Stimulated activated CD8-positive, alpha-beta memory T cell treated with anti-CD3 and anti-CD28 coated beads, Interleukin-12 subunit alpha, Interleukin-12 subunit beta, amount 100 ng/mL, for 4 hours (primary cell): ENCODE measurements around the gene PKP1.

Experiments
- DNase-seq: peaks from one replicate; pipeline ENCODE4 v3.0.0-alpha.2; 2020; ENCODE audit warnings: low read depth

Gene PKP1

DNA sequence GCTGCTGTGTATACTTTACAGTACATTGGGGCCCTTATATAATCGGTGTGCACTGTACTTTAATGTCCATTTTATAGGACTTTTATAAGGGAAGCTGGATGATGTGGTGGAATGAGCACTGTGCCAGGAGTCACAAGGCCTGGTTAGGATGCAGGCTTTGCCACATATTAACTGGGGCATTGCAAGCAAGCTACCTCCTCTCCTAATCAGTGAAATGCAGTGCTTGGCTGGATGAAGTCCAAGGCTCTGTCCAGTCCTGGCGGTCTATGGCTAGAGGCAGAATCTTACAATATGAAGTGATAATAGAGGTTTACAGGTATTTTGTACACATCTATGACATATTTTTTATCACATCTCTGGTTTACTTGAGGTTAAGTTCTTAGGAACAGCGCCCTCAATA is 1.7 kb upstream of the PKP1 start:
- DNase-seq, result no peak

GRCh38 chr1:201282216-201282615 is 1.1 kb upstream of the PKP1 start:
- DNase-seq, result no peak

DNA sequence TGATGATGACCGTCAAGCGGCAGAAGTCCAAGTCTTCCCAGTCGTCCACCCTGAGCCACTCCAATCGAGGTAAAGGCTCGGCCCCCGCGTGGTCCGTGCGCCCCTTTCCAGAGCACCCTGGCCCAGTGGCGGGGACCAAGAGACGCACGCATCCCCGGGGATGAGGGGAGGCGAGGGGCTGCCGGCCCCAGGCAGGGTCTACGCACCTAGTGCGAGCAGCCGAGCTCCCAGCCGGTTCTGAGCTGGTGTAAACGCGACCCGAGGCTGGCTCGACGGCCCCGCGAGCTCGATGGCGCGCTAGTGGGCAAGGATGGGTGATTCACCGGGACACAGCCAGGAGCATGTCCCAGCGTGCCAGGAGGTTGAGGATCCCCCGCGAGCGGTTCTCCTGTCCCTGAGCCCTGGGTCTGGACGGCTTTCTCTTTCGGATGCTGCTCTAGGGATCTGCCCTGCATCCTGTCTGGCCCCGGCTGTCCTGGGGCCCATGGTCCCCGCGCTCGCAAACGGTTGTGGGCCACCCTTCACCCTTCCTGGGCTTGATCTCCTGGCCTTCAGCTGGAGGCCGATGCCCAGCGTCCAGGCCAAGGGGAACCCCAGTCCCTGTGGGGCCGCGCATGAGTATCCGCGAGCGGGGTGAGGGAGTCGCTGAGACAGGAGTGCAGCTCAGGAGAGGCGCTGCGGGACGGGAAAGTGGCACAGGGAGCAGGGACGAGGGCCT is 689 bp downstream of the PKP1 start:
- DNase-seq, result no peak

DNA sequence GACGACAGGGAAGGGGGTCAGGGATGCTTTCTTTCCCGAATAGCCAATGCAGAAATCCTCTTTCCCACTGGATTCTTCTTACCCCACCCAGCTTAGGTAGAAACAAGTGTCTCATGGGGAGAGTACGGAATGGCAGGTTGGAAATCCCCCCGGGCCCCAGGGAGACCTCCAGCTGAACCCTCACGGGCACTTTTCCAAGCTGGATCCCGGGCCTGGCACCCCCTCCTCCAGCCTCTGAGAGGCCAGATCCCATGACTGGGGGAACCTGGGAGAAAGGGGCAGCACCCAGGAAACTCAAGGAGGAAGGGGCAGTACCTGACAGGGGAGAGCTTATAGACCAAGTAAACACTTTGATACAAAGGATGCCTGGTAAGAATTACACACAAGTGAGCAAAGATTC is 1.3 kb downstream of the PKP1 start:
- DNase-seq, result no peak

DNA sequence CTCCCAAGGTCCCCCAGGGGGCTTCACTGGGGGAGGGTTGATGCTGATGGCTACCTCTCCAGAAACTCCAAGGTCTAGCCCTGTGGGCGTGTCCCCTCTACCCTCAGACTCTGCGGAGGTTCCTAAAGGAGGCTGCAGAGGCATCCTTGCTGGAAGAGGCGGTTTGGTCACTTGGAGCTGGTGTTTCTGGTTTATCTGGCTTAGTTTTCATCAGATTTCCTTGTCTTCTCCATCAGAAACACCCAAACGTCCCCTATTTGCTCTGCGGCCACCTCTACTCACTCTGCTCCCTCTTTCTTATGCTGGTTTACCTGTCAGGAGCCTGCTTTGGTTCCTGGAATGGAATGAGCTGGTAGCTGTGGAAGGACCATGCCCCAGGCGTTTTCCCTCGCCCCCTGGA is 2.5 kb downstream of the PKP1 start:
- no peak for DNase-seq

GRCh38 chr1:201286445-201286844 is 3.1 kb downstream of the PKP1 start:
- no peak for DNase-seq

GRCh38 chr1:201288007-201288406 is 4.7 kb downstream of the PKP1 start:
- no peak for DNase-seq

GRCh38 chr1:201288765-201289164 is 5.5 kb downstream of the PKP1 start:
- DNase-seq, result no peak

GRCh38 chr1:201290551-201290950 is 7.2 kb downstream of the PKP1 start:
- no peak for DNase-seq

DNA sequence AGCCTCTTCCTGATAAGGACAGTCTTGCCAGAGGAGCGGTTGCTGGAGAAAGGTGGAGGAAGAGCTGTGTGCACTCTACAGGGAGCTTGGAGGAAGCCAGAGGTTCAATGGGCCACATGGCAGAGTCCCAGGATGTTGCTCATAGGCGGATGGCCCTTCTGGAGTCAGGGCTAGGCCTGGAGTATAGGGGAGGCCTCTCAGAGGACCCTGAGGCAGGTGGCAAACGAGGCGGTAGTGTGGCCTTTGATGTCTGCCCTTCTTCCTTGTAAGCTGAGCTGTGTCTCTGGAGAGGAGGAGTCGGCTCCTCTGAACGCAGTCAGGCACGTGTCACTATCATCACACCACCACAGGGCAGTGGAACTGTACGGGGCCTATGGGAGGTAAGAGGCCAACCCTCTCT is 8.6 kb downstream of the PKP1 start:
- no peak for DNase-seq

DNA sequence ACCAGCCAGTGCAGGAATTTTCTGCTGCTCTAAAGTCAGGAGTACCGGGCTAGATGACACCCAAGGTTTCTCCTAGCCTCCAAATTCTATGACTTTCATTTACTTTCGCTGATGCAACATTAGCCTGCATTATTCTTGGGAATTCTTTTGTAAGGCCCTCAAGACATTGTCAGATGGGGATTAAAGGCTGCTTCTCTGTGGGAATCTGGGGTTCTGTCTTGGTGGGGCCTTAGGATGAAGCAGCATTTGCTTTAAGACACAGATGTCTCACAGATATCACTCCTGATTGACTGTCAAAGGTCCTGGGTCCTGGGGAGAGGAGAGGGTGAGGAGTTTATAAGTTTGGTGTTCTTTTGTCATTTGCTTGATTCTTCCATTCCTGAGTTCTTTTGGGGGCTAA is 11.6 kb downstream of the PKP1 start:
- DNase-seq, result no peak

DNA sequence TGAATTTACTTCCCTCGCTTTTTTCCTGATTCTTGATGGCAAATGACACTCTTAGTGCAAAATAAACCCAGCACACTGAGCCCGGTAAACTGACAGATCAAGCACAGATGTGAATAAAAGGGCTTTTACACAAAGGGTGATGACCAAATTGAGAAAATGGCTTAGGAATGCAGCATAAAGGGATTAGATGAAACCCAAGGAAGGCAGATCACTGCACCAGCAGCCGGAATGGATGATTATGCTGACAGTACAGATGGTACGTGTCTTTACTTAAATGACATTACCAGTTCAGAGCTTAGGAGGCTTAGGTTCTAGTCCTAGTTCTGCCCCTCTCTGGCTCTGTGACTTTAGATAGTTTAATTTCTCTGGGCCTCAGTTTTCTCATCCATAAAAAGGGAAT is 12.0 kb downstream of the PKP1 start:
- no peak for DNase-seq

DNA sequence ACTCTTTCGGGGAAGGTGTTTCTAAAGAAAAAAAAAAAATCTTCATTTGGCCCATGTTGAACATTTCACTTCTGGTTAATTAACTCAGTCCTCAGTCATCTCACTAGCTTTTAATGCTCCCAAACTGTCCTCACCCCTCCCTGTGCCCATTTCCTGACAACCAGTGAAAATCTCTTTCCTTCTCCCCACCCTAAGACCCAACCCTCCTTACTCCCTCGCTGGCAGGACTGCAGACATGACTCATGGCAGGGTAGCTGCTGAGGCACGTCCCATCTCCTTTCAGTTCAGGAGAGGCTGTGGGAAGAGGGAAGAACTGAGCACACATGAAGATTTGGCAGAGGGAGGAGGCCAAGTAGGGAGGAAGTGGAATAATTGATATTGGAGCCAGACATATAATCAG is 12.6 kb downstream of the PKP1 start:
- no peak for DNase-seq

DNA sequence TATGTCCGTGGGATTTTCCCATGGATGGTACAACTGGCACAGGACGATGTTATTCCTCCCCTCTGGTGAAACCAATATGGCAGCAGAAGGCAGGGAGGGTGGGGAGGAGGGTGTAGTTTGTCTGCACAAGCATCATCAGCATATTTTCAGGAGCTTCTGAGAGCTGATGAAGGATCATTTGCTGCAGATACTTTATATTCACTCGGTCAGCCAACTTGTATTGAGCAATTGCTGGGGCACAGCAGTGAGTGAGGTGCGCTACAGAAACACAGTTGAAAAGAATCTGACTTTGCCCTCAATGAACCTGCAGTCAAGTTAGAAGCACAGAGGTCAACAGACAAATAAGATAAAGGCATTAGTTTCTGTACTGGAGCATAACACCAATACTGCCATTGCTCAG is 13.0 kb downstream of the PKP1 start:
- no peak for DNase-seq

- DNase-seq, result no peak
Observed at GRCh38 chr1:201298396-201299381, 15.4 kb downstream of the PKP1 start.

- no peak for DNase-seq
Observed at GRCh38 chr1:201299968-201300367, 16.7 kb downstream of the PKP1 start.

GRCh38 chr1:201300641-201301040 is 17.3 kb downstream of the PKP1 start:
- DNase-seq, result no peak

DNA sequence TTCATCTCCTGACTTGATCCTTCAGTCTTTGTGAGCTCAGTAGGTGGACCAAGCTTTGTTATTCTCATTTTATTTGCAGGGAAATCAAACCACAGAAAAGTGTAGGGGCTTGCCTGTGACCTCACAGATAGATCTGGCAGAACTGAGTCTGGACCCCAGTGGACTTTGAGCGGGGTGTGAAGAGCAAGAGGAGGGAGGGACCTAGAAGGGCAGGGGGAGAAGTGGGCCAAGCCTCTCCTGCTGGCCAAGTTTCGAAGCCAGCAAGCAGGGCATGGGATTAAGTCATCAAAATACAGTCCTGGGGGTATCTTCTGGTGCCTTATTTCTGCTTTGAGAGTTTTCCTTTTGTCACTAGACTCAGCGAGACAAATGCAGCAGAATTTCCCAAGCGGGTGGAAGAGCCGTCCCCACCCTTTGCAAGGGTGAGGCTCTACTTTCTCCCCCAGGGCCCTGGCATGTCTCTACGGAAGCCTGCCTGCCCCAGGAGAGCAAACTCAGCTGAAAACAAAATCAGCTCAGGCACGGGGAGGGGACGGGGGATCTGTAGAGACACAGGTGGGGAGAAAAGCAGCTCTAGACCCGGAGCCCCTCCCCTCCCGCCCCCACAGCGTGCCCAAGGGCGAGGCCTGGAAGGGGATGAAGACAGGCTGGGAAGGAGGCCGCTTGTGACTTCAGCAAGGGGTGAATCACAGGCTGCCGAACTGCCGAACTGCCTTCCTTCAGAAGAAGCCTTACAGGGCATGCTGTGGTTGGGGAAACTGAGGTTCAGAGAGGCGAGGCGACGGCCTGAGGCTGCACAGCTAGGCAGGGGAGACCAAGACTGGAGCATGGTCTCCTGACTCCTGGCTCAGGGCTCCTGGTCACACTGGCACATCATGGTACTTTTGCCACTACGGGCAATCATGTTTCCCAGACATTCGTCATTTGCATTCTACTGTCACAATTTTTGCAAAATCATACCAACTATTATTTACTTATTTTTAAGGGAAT is 19.2 kb downstream of the PKP1 start:
- DNase-seq, result no peak

- DNase-seq, result no peak
Observed at GRCh38 chr1:201304126-201304525, 20.8 kb downstream of the PKP1 start.

GRCh38 chr1:201305815-201306214 is 22.5 kb downstream of the PKP1 start:
- no peak for DNase-seq

DNA sequence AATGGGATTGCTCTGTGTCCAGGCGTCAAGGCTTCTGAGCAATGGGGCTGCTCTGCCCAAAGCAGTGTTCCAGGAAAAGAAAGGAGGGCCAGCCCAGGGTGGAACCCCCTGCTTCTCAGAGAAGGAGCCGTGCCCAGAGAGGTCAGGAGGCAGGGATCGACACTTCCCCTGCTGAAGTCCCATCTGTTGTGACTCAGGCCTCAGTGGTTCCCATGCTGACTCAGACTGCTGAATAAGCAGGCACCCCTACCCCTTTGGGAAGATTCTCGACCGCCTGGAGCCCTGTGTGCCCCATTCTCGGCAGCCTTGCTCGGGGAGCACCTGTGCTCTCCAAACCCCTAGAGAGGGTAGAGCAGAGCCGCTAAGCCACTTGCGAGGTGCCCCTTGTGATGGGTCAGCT is 23.9 kb downstream of the PKP1 start:
- DNase-seq, result no peak
